Measurements from ENCODE around the gene G6PC3. TPM values are rescaled to one million over a fixed set of nuclear protein-coding genes. Genes with fewer than 3 reads are reported as not detected.
"Not testable (repeated sequence)": the region's sequence is repeated elsewhere in the genome, so short reads cannot be mapped to it uniquely, and the experiment has no call there.

G6PC3 gene
- total RNA-seq, 1 donor from 2014 or later, result 38.3 TPM

- intact Hi-C loops (cut with DNase I), result no loop called here
- ATAC-seq (no peak), DNase-seq (ENCODE audit: low spot score) (no peak)
These were observed 26.8 kb downstream of the G6PC3 start for GRCh38 chr17:44097110-44097958.

GRCh38 chr17:44101858-44102257 lies 31.3 kb downstream of the G6PC3 start:
- ATAC-seq; DNase-seq (ENCODE audit: low spot score); intact Hi-C loops (cut with DNase I): not testable (repeated sequence)

GRCh38 chr17:44102849-44103622 lies 32.5 kb downstream of the G6PC3 start:
- DNase-seq (ENCODE audit: low spot score) (no peak), ATAC-seq (peak; percentile 46)
- intact Hi-C loops (cut with DNase I), result no loop called here

GRCh38 chr17:44105483-44105882 lies 34.9 kb downstream of the G6PC3 start:
- intact Hi-C loops (cut with DNase I), result no loop called here

GRCh38 chr17:44105941-44106340 lies 35.4 kb downstream of the G6PC3 start:
- ATAC-seq (no peak), DNase-seq (ENCODE audit: low spot score) (no peak)
- intact Hi-C loops (cut with DNase I), result no loop called here

More at GRCh38 chr17:44105483-44105882, 34.9 kb downstream of the G6PC3 start:
- no peak for ATAC-seq
- DNase-seq (ENCODE audit: low spot score), result no peak

GRCh38 chr17:44106801-44107200 lies 36.3 kb downstream of the G6PC3 start:
- intact Hi-C loops (cut with DNase I), result no loop called here
- ATAC-seq (no peak), DNase-seq (ENCODE audit: low spot score) (no peak)

GRCh38 chr17:44108440-44109311 lies 38.1 kb downstream of the G6PC3 start:
- intact Hi-C loops (cut with DNase I), result no loop called here
- DNase-seq (ENCODE audit: low spot score), result peak; percentile 79
- ATAC-seq, result peak; percentile 68

GRCh38 chr17:44109312-44109630 lies 38.7 kb downstream of the G6PC3 start:
- intact Hi-C loops (cut with DNase I), result no loop called here
- ATAC-seq (no peak), DNase-seq (ENCODE audit: low spot score) (no peak)

- intact Hi-C loops (cut with DNase I), result no loop called here
- DNase-seq (ENCODE audit: low spot score) (no peak), ATAC-seq (no peak)
These were observed 39.6 kb downstream of the G6PC3 start for GRCh38 chr17:44110011-44110686.

GRCh38 chr17:44110823-44111633 lies 40.5 kb downstream of the G6PC3 start:
- ATAC-seq (peak; percentile 91), DNase-seq (ENCODE audit: low spot score) (peak; percentile 99)
- intact Hi-C loops (cut with DNase I), result no loop called here

GRCh38 chr17:44111777-44112176 lies 41.2 kb downstream of the G6PC3 start:
- no peak for ATAC-seq
- DNase-seq (ENCODE audit: low spot score), result no peak
- intact Hi-C loops (cut with DNase I), result no loop called here

- intact Hi-C loops (cut with DNase I), result no loop called here
- no peak for DNase-seq (ENCODE audit: low spot score)
- ATAC-seq, result no peak
These were observed 42.0 kb downstream of the G6PC3 start for GRCh38 chr17:44112284-44113280.

- DNase-seq (ENCODE audit: low spot score), result no peak
- intact Hi-C loops (cut with DNase I), result no loop called here
- no peak for ATAC-seq
These were observed 42.8 kb downstream of the G6PC3 start for GRCh38 chr17:44113382-44113781.

GRCh38 chr17:44113868-44114840 lies 43.6 kb downstream of the G6PC3 start:
- DNase-seq (ENCODE audit: low spot score) (no peak), ATAC-seq (no peak)
- intact Hi-C loops (cut with DNase I), result no loop called here

GRCh38 chr17:44115585-44116415 lies 45.3 kb downstream of the G6PC3 start:
- DNase-seq (ENCODE audit: low spot score) (no peak), ATAC-seq (no peak)
- intact Hi-C loops (cut with DNase I), result no loop called here

Data from sciatic nerve (tissue), 2 donors.